Measurements from ENCODE around the gene LRP1.

Gene LRP1

GRCh38 chr12:57210926-57211692 lies 82.8 kb downstream of the LRP1 start:
- no peak for DNase-seq (ENCODE audit: low read depth in 2 of 2)

- DNase-seq (ENCODE audit: low read depth in 2 of 2): no peak
These were observed 83.8 kb downstream of the LRP1 start for GRCh38 chr12:57211791-57212700.

DNA sequence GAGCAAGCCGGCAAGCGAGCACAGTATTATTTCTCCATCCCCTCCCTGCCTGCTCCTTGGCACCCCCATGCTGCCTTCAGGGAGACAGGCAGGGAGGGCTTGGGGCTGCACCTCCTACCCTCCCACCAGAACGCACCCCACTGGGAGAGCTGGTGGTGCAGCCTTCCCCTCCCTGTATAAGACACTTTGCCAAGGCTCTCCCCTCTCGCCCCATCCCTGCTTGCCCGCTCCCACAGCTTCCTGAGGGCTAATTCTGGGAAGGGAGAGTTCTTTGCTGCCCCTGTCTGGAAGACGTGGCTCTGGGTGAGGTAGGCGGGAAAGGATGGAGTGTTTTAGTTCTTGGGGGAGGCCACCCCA lies 84.4 kb downstream of the LRP1 start:
- DNase-seq (ENCODE audit: low read depth in 2 of 2): no peak

GRCh38 chr12:57213058-57213715 lies 84.9 kb downstream of the LRP1 start:
- DNase-seq (ENCODE audit: low read depth in 2 of 2): peak; percentile 65 to 79

- DNase-seq (ENCODE audit: low read depth in 2 of 2): no peak
These were observed 85.6 kb downstream of the LRP1 start for GRCh38 chr12:57213763-57214397.

DNA sequence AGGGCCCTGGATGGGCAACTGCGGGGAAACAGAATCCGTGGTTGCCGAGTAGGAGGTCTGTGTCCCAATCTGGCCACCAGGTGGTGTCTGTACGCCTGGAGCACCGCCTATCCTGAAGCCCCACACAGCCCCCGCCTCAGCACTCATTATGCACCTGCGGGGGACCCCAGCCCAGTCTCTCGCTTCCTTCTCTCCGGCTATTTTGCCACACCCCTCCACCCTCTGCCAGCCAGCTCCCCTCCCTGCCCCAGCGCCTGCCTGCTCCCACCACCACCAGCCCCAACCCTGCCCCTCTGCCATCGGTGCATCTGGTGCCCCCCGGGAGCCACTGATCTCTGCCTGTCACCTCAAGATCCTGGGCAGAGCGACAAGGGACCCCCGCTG lies 86.1 kb downstream of the LRP1 start:
- peak in 1 of 2 experiments; percentile 66 for DNase-seq (ENCODE audit: low read depth in 2 of 2)

- DNase-seq (ENCODE audit: low read depth in 2 of 2): no peak
These were observed 86.8 kb downstream of the LRP1 start for GRCh38 chr12:57215065-57215464.

GRCh38 chr12:57215668-57216013 lies 87.4 kb downstream of the LRP1 start:
- DNase-seq (ENCODE audit: low read depth in 2 of 2): no peak

DNA sequence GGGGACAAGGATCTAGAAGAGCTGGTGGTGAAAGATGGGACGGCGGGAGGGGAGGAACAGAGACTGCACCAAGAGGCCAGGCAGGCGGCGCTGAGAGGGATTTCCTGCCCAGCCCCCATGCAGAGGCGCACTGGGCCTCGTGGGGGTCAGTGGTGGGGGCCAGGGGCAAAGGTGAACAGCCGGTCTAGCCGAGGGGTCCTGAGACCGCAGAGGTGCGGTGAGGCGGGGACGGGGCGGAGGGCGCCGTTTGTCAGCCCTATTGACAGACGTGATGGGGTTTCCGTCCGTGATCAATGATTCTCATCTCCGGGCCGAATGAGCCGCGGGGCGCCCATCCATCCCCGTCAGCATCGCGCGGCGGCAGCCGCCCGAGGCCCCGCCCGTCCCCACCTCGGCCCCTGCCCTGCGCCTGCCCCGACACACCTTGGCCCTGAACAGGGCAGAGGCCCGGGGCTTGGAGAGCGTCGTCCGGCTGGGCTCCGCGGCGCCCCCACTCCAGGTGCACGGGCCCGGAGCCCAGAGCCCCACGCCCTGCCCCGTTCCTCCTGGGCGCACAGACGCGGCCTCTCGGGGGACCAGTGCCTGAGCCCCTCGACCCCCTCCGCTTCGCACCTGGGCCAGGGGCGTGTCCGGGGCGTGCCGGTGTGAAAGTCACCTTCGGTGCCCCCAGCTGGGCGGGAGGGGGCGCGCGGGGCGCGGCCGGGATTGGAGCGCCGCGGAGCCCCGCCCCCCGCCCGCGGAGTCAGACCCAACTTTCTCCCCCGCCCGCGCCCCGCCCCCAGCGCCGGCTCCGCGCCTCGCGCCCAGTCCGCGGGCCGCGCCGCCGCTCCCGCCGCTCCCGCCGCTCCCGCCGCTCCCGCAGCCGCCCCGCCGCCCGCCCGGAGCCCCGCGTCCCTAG lies 88.0 kb downstream of the LRP1 start, which contains the start of gene NXPH4:
NXPH4 (plus strand) TSS at position 781 of the 898 bp plus-strand sequence. CDS start 176 bp downstream, outside the sequence.
- no peak for DNase-seq (ENCODE audit: low read depth in 2 of 2)

- no peak for DNase-seq (ENCODE audit: low read depth in 2 of 2)
These were observed 88.9 kb downstream of the LRP1 start for GRCh38 chr12:57216921-57217879.

DNA sequence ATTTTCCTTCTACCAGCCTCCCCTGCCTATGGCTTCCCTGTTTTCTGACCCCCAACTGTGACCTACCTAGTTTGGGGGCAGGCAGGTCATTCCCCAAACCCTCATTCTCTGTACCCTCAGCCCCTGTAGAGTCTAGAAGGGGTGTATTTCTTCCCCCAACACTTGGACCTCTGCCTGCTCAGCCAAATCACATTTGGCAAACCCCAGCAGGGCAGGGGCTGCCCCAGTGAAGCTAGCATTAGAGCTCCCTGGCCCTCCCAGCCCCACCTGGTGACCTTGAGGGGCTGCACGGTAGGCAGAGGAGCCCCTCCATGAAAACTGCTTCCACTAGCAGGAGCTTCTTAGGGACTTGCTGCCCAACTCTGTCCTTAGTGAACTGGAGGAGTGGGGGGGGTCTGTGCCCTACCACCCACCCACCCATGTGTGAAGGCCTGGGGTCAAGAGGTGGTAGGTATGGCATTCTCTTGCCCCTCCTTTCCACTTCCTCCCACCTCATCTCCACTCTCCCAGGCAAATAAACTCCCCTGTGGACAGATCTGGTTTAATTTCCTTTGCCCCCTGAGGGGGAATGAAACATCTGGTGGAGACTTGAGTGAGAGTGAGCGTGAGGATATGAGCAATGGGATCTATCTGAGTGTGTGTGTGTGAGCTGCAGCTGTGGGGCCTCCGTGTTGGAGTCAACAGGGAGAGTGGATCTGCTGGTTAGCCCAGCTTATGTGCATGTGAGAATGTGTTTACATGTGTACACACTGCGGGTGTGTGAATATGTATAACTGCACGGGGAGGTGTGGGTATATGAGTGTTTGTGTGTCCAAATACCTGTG lies 90.0 kb downstream of the LRP1 start:
- DNase-seq (ENCODE audit: low read depth in 2 of 2): no peak

GRCh38 chr12:57219205-57219992 lies 91.1 kb downstream of the LRP1 start:
- no peak for DNase-seq (ENCODE audit: low read depth in 2 of 2)

GRCh38 chr12:57219993-57220754 lies 91.9 kb downstream of the LRP1 start:
- DNase-seq (ENCODE audit: low read depth in 2 of 2): no peak

DNA sequence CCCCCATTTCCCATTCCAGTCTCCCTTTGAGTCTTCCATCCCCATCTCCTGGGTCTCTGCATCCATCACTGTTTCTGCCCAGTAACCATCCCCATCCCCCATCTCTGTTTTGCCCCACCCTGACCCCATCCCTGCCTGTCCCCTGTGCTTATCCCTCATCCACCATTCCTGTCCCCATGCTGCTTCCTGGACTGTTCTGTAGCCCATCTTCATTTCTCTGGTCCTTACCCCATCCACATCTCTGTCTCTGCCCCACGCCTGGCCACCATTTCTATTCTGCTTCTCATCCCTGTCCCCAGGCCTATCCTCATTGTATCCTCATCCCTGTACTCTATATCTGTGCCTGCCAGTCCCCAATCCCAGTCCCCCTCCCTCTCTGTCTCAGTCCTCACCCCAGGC lies 92.5 kb downstream of the LRP1 start:
- no peak for DNase-seq (ENCODE audit: low read depth in 2 of 2)

- no peak for DNase-seq (ENCODE audit: low read depth in 2 of 2)
These were observed 93.1 kb downstream of the LRP1 start for GRCh38 chr12:57221169-57221917.
